PC-3 (cell line): ENCODE measurements around the gene OR9G4.

Experiments used
- EZH2 ChIP-seq: fragments of 300-600 bp; sonication (generic); IDR thresholded peaks from one replicate; pipeline ENCODE4 v1.6.1; 2017; ENCODE audit warnings: antibody characterized with exemption, mild to moderate bottlenecking, low read length; ENCODE audit not compliant: unreplicated experiment
- EZH2phosphoT487 ChIP-seq: fragments of 300-600 bp; sonication (generic); IDR thresholded peaks from 2 replicates; pipeline ENCODE4 v1.6.1; 2018; ENCODE audit warnings: mild to moderate bottlenecking, antibody characterized with exemption, low read length, borderline replicate concordance
- TF ChIP-seq, protein P1 (sequence below): fragments of 300-600 bp; sonication (generic); conservative IDR thresholded peaks from 2 replicates; pipeline ENCODE4 v1.5.1; 2017; ENCODE audit warnings: antibody characterized with exemption, low read depth, mild to moderate bottlenecking, low read length

DNA sequence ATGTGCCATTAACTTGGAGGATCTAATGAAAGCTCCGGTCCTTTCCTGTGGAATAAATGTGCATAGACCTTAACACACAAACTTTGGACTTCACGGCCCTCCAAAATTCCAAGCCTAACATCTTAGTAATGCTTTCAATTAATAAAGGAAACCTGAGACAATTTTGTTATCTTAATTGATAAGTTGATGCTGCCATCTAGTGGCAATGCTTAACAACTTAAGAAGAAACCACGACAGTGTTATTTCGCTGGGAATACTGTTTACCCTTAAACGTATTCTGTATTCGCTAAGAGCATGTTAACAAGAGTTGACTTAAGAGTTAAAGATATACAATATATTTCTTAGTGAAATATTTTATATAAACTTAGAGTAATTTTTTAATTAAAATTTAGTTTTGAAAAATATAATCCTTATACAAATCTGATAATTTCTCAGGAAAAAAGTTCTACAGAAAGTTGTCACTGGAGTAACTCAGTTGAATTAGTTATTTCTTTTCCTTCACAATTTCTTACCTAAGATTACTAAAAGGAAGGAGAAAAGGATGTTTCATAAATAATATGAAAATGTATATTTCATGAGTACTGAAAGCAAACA is 35.0 kb upstream of the OR9G4 start:
- no peak for TF ChIP-seq EZH2phosphoT487
- TF ChIP-seq, protein P1, sequence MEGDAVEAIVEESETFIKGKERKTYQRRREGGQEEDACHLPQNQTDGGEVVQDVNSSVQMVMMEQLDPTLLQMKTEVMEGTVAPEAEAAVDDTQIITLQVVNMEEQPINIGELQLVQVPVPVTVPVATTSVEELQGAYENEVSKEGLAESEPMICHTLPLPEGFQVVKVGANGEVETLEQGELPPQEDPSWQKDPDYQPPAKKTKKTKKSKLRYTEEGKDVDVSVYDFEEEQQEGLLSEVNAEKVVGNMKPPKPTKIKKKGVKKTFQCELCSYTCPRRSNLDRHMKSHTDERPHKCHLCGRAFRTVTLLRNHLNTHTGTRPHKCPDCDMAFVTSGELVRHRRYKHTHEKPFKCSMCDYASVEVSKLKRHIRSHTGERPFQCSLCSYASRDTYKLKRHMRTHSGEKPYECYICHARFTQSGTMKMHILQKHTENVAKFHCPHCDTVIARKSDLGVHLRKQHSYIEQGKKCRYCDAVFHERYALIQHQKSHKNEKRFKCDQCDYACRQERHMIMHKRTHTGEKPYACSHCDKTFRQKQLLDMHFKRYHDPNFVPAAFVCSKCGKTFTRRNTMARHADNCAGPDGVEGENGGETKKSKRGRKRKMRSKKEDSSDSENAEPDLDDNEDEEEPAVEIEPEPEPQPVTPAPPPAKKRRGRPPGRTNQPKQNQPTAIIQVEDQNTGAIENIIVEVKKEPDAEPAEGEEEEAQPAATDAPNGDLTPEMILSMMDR = peak; percentile 85
- TF ChIP-seq EZH2 = no peak
